ENCODE measurements around the gene C2CD2.

DNA sequence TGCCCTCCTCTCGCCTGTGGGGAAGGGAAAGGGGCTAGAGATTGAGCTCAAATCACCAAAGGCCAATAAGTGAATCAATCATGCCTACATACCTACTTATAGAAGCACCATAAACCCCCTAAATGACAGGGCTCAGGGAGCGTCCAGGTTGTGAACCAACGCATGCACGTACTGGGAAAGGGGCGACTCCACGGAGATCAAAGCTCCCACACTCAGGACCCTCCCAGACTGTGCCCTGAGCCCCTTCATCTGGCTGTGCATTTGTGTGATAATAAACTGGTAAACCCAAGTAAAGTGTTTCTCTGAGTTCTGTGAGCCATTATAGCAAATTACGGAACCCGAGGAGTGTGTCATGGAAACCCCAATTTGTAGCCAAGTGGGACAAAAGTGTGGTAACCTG lies 50.9 kb downstream of the C2CD2 start:
- TF ChIP-seq, protein P1, sequence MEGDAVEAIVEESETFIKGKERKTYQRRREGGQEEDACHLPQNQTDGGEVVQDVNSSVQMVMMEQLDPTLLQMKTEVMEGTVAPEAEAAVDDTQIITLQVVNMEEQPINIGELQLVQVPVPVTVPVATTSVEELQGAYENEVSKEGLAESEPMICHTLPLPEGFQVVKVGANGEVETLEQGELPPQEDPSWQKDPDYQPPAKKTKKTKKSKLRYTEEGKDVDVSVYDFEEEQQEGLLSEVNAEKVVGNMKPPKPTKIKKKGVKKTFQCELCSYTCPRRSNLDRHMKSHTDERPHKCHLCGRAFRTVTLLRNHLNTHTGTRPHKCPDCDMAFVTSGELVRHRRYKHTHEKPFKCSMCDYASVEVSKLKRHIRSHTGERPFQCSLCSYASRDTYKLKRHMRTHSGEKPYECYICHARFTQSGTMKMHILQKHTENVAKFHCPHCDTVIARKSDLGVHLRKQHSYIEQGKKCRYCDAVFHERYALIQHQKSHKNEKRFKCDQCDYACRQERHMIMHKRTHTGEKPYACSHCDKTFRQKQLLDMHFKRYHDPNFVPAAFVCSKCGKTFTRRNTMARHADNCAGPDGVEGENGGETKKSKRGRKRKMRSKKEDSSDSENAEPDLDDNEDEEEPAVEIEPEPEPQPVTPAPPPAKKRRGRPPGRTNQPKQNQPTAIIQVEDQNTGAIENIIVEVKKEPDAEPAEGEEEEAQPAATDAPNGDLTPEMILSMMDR (IDR thresholded peaks at IDR 0.05): no peak
- no peak for TF ChIP-seq POLR2A (IDR thresholded peaks at IDR 0.05)

All from Peyer's patch (tissue), 4 donors.